Measurements from ENCODE around the gene HCAR3.
"Not testable (repeated sequence)": the region's sequence is repeated elsewhere in the genome, so short reads cannot be mapped to it uniquely, and the experiment has no call there.

- TF ChIP-seq, protein P1, sequence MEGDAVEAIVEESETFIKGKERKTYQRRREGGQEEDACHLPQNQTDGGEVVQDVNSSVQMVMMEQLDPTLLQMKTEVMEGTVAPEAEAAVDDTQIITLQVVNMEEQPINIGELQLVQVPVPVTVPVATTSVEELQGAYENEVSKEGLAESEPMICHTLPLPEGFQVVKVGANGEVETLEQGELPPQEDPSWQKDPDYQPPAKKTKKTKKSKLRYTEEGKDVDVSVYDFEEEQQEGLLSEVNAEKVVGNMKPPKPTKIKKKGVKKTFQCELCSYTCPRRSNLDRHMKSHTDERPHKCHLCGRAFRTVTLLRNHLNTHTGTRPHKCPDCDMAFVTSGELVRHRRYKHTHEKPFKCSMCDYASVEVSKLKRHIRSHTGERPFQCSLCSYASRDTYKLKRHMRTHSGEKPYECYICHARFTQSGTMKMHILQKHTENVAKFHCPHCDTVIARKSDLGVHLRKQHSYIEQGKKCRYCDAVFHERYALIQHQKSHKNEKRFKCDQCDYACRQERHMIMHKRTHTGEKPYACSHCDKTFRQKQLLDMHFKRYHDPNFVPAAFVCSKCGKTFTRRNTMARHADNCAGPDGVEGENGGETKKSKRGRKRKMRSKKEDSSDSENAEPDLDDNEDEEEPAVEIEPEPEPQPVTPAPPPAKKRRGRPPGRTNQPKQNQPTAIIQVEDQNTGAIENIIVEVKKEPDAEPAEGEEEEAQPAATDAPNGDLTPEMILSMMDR (IDR thresholded peaks at IDR 0.05): not testable (repeated sequence)
- TF ChIP-seq POLR2AphosphoS5, POLR2A (IDR thresholded peaks at IDR 0.05): not testable (repeated sequence)
These were observed 13.6 kb downstream of the HCAR3 start, which contains the start of gene HCAR2 for GRCh38 chr12:122702890-122703611.

Measured in breast epithelium (tissue), 3 donors.